Measurements from ENCODE around the gene TLE6. TPM values are rescaled to one million over a fixed set of nuclear protein-coding genes. Genes with fewer than 3 reads are reported as not detected.
"Not testable (repeated sequence)": the region's sequence is repeated elsewhere in the genome, so short reads cannot be mapped to it uniquely, and the experiment has no call there.

The TLE6 gene
- total RNA-seq, 1 donor from 2014 or later = 1.9 TPM

DNA sequence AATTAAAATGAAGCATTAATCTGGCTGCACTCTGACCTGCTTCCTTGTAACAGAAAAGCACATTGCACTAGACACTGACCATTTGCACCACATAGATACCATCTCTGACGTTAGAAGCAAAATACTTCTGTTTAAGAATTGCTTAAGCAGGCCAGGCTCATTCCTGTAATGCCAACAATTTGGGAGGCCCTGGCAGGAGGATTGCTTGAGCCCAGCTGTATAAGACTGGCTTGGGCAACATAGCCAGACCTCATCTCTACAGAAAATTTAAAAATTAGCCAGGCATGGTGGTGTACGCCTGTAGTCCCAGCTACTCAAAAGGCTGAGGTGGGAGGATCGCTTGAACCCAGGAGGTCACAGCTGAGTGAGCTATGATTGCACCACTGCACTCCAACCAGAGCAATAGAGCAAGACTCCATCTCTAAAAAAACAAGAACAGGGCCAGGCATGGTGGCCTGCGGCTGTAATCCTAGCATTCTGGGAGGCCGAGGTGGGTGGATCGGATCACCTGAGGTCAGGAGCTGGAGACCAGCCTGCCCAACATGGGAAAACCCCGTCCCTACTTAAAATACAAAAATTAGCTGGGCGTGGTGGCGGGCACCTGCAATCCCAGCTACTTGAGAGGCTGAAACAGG lies 7.0 kb upstream of the TLE6 start:
- intact Hi-C loops (cut with micrococcal nuclease) = no loop called here

DNA sequence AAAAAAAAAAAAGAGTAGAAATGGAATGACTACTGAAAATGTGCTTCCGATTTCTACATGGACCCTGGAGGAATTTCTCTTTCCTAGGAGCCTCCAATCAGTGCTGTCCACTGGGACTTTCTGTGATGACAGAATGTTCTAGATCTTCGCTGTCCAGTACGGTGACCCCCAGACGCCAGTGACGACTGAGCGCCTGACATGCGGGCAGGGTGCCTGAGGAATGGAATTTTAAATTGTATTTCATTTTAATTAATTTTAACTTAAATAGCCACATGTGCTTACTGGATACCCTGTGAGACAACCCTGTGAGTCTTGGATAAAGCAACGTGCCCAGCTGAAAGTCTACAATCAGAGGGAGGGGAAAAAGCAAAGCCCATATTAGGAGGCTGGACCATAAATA lies 4.1 kb upstream of the TLE6 start:
- intact Hi-C loops (cut with micrococcal nuclease) = no loop called here

DNA sequence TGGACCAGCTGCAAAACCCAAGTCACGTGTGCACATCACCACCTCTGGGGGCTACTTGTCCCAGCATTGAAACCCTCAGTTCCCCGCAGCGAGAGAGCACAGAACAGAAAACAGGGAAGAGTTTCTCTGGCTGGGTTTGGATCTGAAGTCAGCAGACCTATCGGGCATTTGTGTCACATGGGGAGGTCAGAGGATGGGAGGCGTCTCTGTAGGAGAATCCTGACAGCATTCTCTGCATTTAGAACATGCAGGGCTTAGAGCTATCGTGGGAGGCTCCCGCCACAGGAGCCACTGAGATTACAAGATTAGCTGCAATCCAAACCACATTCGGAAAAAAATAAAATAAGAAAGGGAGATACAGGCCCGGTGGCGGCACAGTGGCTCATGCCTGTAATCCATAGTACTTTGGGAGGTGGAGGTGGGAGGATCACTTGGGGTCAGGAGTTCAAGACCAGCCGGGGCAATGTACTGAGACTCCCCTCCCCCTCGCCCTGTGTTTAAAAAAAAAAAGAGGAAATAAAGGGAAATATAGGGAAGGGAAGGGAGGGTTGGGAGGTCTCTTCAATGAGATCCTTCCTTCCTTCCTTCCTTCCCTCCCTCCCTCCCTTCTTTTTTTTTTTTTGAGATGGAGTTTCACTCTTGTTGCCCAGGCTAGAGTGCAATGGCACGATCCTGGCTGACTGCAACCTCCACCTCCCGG lies 2.9 kb upstream of the TLE6 start:
- intact Hi-C loops (cut with micrococcal nuclease) = loop anchor here (5.0 kb wide), 2 partner anchors 63 to 88 kb away; partner anchors contain the start of gene TLE5

DNA sequence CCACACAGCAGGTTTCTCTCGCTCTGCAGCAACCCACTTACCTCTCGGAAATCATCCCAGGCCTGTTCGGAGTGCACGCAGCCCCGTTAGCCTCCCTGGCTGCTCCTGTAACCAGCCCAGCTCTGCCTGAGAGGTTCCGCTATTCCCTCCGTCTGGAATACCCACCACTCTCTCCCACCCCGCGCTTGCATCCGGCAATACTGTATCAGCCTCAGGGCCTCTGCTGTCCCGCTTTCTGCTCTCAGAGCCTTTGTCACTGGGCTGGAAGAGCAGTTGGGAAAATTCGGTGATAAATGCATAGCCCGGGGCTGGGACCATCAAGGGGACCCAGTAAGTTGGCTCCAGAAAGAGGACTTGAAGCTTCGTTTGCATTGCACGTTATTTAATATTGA lies 759 bp upstream of the TLE6 start:
- intact Hi-C loops (cut with micrococcal nuclease) = loop anchor here (5.0 kb wide), 2 partner anchors 61 to 86 kb away; partner anchors contain the start of gene TLE5

DNA sequence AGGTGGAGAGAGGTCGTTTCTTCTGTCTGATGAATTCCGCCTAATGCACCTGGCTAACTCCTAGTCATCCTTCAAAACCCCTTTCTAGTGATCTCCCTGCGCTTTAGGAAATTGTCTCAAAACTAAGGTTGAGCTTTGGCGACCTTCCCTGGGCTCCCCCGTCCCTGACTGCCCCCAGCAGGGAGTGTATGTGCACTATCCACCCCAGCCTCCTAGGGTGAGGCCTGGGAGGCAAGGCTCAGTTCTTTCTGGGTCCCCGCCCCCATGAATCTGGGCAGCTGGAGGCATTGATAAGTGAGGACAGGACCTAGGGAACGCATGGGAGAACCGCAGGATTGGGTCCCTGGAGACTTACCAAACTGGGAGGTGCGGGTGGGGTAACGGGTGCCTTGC lies 378 bp downstream of the TLE6 start:
- intact Hi-C loops (cut with micrococcal nuclease) = loop anchor here (5.0 kb wide), 2 partner anchors 60 to 85 kb away; partner anchors contain the start of gene TLE5

DNA sequence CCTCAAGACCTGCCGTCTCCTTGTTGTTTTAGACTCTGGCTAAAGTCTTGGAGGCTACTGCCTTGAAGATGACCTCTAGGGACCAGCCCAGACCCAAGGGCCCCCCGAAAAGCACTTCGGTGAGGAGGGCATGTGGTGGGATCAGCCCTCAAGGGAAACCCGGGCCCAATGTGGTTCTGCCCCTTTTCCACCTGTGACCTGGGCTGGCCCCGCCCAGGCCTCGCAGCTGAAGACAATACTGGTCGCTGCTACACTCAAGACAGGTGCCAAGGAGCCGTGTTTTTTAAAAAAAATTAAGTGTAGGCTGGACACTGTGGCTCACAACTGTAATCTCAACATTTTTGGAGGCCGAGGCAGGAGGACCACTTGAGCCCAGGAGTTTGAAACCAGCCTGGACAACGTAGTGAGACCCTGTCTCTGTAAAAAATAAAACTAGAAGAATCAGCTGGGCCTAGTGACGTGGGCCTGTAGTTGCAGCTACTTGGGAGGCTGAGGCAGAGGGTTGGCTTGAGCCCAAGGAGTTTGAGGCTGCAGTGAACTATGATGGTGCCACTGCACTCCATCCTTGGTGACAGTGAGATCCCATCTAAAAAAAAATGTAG lies 903 bp downstream of the TLE6 start:
- intact Hi-C loops (cut with micrococcal nuclease) = loop anchor here (5.0 kb wide), 2 partner anchors 59 to 84 kb away; partner anchors contain the start of gene TLE5

DNA sequence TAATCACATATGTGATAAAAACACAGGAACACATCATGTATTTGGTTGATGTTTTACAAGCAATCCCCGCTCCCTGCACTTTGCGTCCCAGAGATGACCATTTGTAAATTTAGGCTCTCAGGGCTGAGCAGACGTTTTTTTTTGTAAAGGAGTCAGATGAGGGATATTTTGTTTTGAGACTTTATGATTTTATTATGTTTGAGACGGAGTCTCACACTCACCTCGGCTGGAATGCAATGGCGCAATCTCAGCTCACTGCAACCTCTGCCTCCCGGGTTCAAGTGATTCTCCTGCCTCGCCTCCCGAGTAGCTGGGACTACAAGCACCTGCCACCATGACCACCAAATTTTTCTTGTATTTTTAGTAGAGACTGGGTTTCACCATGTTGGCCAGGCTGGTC lies 1.4 kb downstream of the TLE6 start:
- intact Hi-C loops (cut with micrococcal nuclease) = loop anchor here (5.0 kb wide), 2 partner anchors 59 to 84 kb away; partner anchors contain the start of gene TLE5

DNA sequence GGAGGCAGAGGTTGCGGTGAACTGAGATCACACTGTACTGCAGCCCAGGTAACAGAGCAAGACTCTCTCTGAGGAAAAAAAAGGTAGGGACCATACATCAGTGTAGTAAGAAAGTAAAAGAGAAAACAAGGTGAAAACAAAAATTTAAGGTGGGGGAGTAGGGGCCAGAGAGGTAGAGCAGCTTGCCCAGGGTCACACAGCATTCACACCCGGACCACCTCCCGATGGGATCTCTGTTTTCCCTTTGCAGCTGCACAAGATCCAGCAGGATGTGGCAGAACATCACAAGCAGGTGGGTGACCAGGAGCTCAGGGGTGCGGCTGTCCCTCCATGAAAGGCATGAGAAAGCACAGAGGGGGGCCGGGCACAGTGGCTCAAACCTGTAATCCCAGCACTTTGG lies 4.5 kb downstream of the TLE6 start:
- intact Hi-C loops (cut with micrococcal nuclease) = no loop called here

DNA sequence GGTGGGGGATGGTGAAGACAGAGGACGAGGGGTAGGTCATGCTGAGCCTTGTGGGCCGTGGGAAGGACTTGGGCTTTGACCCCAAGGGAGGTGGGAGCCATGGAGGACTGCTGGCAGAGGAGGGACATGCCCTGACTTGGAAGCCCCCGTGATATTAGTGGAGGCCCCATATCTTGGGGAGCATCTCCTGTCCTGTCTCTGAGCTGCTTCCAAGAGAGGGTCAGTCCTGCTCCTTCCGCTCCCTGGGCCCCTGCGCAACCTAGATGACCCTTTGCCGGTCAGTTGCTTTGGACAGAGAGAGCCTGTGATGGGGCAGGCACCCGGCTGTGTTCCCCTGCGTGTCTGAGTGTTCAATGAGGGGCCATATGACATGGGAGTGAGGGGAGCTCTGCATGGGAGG lies 5.2 kb downstream of the TLE6 start:
- intact Hi-C loops (cut with micrococcal nuclease) = no loop called here

DNA sequence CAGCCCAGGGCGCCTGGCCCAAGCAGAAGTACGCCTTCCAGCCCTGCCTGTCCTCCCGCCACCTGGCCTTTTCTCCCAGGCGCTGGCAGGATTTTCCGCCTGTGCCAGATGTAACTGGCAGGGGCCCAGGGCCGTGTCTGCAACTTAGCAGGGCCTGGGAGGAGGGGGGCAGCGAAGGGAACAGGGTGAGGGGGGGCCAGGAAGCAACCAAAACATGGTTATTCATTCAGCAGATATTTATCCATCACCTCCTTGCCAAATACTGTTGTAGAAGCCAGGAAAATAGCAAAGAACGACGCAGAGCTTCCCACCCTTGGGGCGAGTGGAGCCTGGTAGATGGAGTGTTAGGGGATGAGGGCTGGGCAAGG lies 5.6 kb downstream of the TLE6 start:
- intact Hi-C loops (cut with micrococcal nuclease) = no loop called here

DNA sequence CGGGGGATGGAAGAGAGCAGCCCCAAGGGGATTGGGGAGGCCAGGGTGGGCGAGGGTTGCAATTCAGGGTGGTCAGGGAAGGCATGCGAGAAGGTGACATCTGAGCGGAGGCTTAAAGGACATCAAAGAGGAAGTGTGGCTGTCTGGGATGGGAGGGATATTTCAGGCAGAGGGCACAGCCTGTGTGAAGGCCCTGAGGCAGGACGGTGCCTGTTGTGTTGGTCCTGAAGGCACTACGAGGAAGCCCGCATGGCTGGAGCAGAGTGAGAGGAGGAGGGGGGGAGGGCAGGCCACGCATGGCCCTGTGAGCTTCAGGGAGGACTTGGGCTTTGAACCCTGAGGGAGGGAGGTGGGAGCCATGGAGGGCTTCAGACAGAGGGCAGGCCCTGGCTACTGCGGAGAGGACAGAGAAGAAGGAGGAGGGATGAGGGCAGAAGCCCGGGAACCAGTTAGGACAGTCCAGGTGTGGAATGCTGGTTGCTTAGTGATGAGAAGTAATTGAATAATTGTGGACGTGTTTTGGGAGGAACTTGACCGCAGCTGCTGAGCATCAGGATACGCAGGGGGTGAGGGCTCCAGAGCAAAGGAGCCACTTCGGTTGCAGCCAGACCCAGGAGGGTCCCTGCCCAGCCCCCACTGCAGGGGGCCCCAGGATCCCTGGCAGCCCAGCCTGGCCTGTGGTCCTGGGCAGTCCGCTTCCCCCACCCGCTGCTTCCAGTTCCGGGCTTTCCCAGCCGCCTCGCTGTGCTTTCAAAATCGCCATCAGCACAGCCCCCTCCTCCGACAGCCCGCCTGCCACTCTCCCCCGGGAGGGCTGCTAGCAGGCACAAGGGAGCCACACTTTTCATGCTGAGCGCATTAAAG lies 6.2 kb downstream of the TLE6 start:
- intact Hi-C loops (cut with micrococcal nuclease) = no loop called here

DNA sequence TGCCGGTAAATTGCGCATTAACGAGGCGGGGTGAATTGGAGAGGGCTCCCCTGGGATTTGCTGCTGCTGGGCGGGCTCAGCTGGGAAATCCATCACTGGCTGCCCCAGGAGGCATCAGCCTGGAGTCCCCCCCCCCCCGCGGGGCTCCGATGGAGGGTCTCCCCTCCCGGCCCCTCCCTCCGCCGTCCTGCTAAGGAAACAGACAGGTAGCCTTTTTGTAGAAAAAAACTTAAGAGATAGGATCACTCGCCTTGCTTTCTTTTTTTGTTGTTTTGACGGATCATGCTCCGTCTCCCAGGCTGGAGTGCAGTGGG lies 6.8 kb downstream of the TLE6 start:
- intact Hi-C loops (cut with micrococcal nuclease) = no loop called here

DNA sequence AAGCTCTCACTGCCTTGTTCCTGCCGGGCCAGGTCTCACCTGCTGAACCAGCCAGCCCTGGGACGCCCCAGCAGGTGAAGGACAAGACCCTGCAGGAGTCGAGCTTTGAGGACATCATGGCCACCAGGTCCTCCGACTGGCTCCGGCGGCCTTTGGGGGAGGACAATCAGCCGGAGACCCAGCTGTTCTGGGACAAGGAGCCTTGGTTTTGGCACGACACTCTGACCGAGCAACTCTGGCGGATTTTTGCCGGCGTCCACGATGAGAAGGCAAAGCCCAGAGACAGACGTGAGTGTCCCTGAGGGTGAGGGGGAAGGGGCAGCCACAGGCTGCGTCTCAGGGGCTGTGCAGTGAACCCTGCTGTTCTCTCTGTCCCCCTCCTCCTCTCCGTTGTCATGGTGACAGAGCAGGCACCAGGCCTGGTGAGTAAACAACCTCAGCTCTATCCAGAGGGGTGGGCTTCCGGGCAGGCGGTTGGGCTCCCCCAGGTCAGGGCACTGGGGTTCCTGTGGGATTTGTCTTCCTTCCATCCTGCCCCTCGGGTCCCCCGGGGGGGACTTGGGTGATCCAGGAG lies 9.7 kb downstream of the TLE6 start:
- intact Hi-C loops (cut with micrococcal nuclease) = no loop called here

DNA sequence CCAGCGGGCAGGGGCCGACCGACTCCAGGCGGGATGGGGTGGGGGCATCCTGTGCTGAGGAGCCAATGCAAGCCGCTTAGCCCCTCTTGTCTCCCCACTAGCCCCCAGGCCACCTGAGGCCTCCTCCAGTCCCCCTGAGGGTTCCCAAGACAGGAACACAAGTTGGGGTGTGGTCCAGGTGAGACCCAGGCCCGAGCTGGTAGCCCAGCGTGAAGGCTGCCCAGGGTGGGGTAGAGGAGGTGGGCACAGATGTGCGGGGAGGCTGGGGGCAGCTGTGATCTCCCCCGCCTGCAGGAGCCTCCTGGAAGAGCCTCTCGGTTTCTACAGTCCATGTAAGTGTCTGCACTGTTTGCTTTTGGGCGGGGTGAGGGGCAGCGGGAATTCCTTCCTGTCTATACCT lies 10.4 kb downstream of the TLE6 start:
- intact Hi-C loops (cut with micrococcal nuclease) = no loop called here

DNA sequence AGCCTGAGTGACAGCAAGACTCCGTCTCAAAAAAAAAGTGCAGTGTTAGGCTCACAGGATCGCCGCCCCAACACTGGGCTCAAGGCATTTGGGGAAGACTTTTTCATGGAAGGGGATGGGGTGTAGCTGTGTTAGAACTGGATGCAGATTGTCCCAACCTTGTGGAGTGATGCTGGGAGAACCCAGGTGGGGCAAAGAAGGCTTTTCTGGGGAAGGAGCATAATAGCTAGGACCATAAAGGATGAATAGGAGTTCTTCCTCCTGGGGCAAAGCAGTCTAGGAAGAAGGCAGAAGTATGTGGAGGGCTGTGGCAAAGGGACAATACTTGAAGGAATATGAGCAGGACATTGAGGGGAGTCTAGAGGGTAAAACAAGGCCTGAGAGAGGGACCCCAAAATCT lies 11.2 kb downstream of the TLE6 start:
- intact Hi-C loops (cut with micrococcal nuclease) = no loop called here

DNA sequence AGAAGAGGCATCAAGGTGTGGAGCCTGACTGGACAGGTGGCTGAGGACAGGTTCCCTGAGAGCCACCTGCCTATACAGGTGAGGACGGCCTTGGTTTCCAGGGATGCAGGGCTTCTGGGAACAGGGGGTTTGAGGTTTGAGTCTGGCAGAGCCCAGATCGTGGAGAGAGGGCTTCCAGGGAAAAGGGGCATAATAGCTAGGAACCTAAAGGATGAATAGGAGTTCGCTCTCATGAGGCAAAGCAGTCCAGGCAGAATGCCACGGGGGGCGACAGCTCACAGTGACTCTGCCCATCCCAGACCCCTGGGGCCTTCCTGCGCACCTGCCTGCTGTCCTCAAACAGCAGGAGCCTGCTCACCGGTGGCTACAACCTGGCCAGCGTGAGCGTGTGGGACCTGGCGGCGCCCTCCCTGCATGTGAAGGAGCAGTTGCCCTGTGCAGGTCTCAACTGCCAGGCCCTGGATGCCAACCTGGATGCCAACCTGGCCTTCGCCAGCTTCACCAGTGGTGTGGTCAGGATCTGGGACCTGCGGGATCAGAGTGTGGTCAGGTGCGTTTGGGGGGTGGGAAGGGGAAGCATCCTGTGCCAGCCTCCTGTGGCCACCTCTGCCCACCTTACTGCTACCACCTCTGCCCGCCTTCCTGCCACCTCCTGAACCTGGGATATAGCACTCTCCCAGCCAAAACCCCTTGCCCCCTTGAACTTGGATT lies 12.0 kb downstream of the TLE6 start:
- intact Hi-C loops (cut with micrococcal nuclease) = no loop called here

DNA sequence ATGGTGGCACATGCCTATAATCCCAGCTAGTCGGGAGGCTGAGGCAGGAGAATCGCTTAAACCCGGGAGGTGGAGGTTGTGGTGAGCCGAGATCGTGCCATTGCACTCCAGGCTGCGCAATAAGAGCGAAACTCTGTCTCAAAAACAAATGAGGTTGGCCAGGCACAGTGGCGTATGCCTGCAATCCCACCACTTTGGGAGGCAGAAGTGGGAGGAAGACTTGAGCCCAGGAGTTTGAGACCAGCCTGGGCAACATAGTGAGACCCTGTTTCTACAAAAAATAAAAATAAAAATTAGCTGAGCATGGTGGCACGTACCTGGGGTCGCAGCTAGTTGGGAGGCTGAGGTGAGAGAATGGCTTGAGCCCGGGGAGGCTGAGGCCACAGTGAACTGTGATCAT lies 15.0 kb downstream of the TLE6 start:
- intact Hi-C loops (cut with micrococcal nuclease) = not testable (repeated sequence)

DNA sequence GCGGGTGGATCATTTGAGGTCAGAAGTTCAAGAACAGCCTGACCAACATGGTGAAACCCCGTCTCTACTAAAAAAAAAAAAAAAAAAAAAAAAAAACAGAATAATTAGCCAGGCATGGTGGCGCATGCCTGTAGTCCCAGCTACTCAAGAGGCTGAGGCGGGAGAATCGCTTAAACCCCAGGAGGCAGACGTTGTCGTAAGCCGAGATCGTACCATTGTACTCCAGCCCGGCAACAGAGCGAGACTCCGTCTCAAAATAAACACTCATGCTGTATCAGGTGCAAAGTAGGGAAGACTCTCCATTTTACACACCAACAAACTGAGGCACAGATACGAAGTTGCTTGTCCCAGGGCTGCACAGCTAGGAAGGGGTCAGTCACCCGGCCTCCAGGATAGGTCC lies 15.6 kb downstream of the TLE6 start:
- intact Hi-C loops (cut with micrococcal nuclease) = no loop called here

DNA sequence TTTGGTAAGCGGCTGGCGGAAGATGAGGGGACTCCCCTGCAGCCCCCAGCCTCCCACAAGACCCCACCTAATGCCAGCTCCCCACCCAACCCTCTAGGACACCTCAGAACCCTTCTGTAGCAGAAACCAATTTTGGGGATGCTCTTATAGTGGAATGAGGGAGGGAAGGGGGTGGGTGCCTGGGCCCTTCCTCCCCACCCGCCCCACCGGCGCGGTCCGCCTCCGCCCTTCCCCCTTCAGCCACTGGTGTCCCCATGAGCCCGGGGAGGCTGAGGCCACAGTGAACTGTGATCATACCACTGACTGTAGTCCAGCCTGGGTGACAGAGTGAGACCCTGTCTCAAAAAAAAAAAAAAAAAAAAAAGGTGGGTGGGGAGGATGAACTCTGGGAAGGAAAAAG lies 16.2 kb downstream of the TLE6 start:
- intact Hi-C loops (cut with micrococcal nuclease) = no loop called here

DNA sequence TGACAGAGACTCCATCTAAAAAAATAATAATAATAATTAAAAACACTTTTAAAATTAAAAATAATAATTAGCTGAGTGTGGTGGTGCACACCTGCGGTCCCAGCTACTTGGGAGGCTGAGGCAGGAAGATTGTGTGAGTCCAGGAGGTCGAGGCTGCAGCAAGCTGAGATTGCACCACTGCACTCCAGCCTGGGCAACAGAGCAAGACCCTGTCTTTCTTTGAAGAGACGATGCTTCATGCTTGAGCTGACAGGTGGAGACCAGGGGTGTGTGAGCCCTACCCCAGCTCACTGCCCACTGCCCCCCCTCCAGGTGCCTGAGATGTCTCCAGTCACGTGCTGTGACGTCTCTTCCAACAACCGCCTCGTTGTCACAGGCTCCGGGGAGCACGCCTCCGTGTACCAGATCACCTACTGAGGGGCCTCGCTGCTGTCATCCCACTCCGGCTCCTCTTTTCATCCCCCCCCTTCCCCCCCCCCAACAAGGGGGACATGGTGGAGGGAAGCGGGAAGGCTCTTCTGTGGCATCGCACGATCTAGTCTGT lies 17.3 kb downstream of the TLE6 start:
- intact Hi-C loops (cut with micrococcal nuclease) = no loop called here

DNA sequence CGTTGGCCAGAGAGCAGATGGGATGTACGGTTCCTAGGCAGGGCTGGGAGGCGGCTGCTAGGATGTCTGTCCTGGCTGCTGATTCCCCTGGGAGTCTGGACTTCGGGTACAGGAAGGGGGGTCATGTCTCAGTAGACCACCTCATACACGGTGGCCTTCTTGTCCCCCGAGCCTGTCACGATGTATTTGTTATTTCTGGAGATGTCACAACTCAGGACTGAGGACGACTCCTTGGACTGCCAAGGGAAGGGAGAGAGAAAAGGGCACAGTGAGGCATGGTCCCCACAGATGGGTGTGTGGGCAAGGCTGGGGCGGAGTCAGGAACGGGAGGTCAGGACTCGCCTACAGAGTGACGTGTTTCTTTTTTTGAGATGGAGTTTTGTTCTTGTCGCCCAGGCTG lies 20.4 kb downstream of the TLE6 start:
- intact Hi-C loops (cut with micrococcal nuclease) = no loop called here
